H1 (cell line): ENCODE data around the gene GAN. TPM values are rescaled to one million over a fixed set of nuclear protein-coding genes. Genes with fewer than 3 reads are reported as not detected.

Experiments
- CTCF ChIA-PET: fragments of 300-600 bp; sonication (Branson Sonifier 250); formaldehyde crosslinking; loops from one replicate; lab custom pipeline; 2021; ENCODE audit not compliant: partially characterized antibody; lab: Charles Lee
- POLR2A ChIA-PET: fragments of 300-600 bp; sonication (Branson Sonifier 250); formaldehyde crosslinking; loops from one replicate; lab custom pipeline; 2021; ENCODE audit warnings: inconsistent platforms; ENCODE audit not compliant: partially characterized antibody; lab: Charles Lee
- DNase-seq, 2 experiments: peaks; one replicate each; pipeline versions ENCODE4 v3.0.0 to v3.0.0-alpha.2; 2010 to 2022; ENCODE audit warnings: low spot score in 2 of 2, low read depth in 1 of 2, mixed read lengths in 1 of 2
- FAIRE-seq: peaks from 2 replicates; lab custom pipeline; 2011; peaks lifted over from hg19 to GRCh38; lab: Jason Lieb, UNC
- H2AFZ ChIP-seq: 2 replicates; pipeline ENCODE4 v1.8.1; 2012; ENCODE audit warnings: low read length, inconsistent platforms
- H2AK5ac ChIP-seq: 2 replicates; pipeline ENCODE4 v1.6.1; 2013; ENCODE audit warnings: low read depth, low read length
- H2BK120ac ChIP-seq: replicated peaks from 2 replicates; pipeline ENCODE3; 2013; ENCODE audit warnings: low read depth, low read length, inconsistent platforms
- H2BK12ac ChIP-seq: 2 replicates; pipeline ENCODE4 v1.6.1; 2013; ENCODE audit warnings: low read depth, low read length
- H2BK15ac ChIP-seq: 2 replicates; pipeline ENCODE4 v1.6.1; 2013; ENCODE audit warnings: low read length
- H2BK20ac ChIP-seq: 2 replicates; pipeline ENCODE4 v1.6.1; 2013; ENCODE audit warnings: low read length
- H2BK5ac ChIP-seq: 2 replicates; pipeline ENCODE4 v1.6.1; 2013; ENCODE audit warnings: low read depth, low read length
- H3K14ac ChIP-seq: 2 replicates; pipeline ENCODE4 v1.6.1; 2013; ENCODE audit warnings: inconsistent platforms; ENCODE audit not compliant: insufficient read length
- H3K18ac ChIP-seq: 2 replicates; pipeline ENCODE4 v1.6.1; 2013; ENCODE audit warnings: low read length; ENCODE audit errors: extremely low read depth
- H3K23ac ChIP-seq: 2 replicates; pipeline ENCODE4 v1.6.1; 2013; ENCODE audit warnings: inconsistent platforms; ENCODE audit not compliant: insufficient read length
- H3K23me2 ChIP-seq: 2 replicates; pipeline ENCODE4 v1.6.1; 2013; ENCODE audit warnings: low read depth, low read length
- H3K27ac ChIP-seq: 2 replicates; pipeline ENCODE4 v1.6.1; 2011; ENCODE audit warnings: low read depth, low read length, inconsistent platforms
- H3K27me3 ChIP-seq, 4 experiments: replicated peaks in 1 of 4; 1 replicate in 1 of 4; 2 replicates in 3 of 4; pipeline versions ENCODE4 v1.6.1 to v1.8.1; 2011 to 2013; ENCODE audit warnings: low read length in 3 of 4, mild to moderate bottlenecking in 3 of 4, inconsistent platforms in 2 of 4, mixed read lengths in 2 of 4, moderate library complexity in 1 of 4; ENCODE audit not compliant: control insufficient read depth in 3 of 4, insufficient read depth in 3 of 4; ENCODE audit errors: extremely low read depth in 1 of 4
- H3K36me3 ChIP-seq, 4 experiments: 2 replicates each; pipeline versions ENCODE4 v1.6.1 to v1.8.1; 2011 to 2013; ENCODE audit warnings: mild to moderate bottlenecking in 4 of 4, low read length in 3 of 4, moderate library complexity in 2 of 4, control low read depth in 1 of 4, inconsistent platforms in 1 of 4; ENCODE audit not compliant: insufficient read depth in 4 of 4, control insufficient read depth in 2 of 4
- H3K4ac ChIP-seq: replicated peaks from 2 replicates; pipeline ENCODE3; 2013; ENCODE audit warnings: low read length, low read depth, mixed read lengths, inconsistent platforms; ENCODE audit not compliant: insufficient read length
- H3K4me1 ChIP-seq, 4 experiments: replicated peaks in 1 of 4; 1 replicate in 1 of 4; 2 replicates in 3 of 4; pipeline versions ENCODE4 v1.6.1 to v1.8.1; 2011 to 2013; ENCODE audit warnings: low read length in 3 of 4, inconsistent platforms in 2 of 4, mixed read lengths in 1 of 4; ENCODE audit not compliant: insufficient read depth in 4 of 4, control insufficient read depth in 3 of 4
- H3K4me2 ChIP-seq, 2 experiments: 2 replicates each; pipeline versions ENCODE4 v1.6.1 to v1.8.1; 2011 to 2013; ENCODE audit warnings: low read depth in 2 of 2, low read length in 2 of 2, control low read depth in 1 of 2, inconsistent platforms in 1 of 2, mild to moderate bottlenecking in 1 of 2; ENCODE audit not compliant: insufficient read depth in 1 of 2
- H3K4me3 ChIP-seq, 4 experiments: fragments of 200-600, 300-600 bp in 1 of 4; sonication (generic), shearing (Covaris generic), sonication (Bioruptor Twin) in 1 of 4; 2 replicates each; pipeline versions ENCODE4 v1.5.1 to v1.8.1; 2011 to 2016; ENCODE audit warnings: low read length in 4 of 4, low read depth in 3 of 4, control low read depth in 2 of 4, inconsistent platforms in 2 of 4, mild to moderate bottlenecking in 2 of 4, mixed read lengths in 1 of 4, moderate library complexity in 1 of 4; ENCODE audit not compliant: insufficient read depth in 2 of 4; ENCODE audit errors: extremely low read depth in 1 of 4
- H3K56ac ChIP-seq: replicated peaks from 2 replicates; pipeline ENCODE3; 2013; ENCODE audit warnings: low read depth, mild to moderate bottlenecking, mixed read lengths, low read length, inconsistent platforms; ENCODE audit not compliant: insufficient read length
- H3K79me1 ChIP-seq: 2 replicates; pipeline ENCODE4 v1.6.1; 2013; ENCODE audit warnings: low read depth, low read length, control low read depth
- H3K79me2 ChIP-seq, 2 experiments: 2 replicates each; pipeline versions ENCODE4 v1.6.1 to v1.8.1; 2012 to 2013; ENCODE audit warnings: low read length in 2 of 2, mild to moderate bottlenecking in 2 of 2, inconsistent platforms in 1 of 2; ENCODE audit not compliant: insufficient read depth in 2 of 2, control insufficient read depth in 1 of 2
- H3K9ac ChIP-seq, 4 experiments: replicated peaks in 1 of 4; 1 replicate in 1 of 4; 2 replicates in 3 of 4; pipeline versions ENCODE4 v1.6.1 to v1.8.1; 2011 to 2013; ENCODE audit warnings: low read depth in 3 of 4, low read length in 3 of 4, control low read depth in 2 of 4, mild to moderate bottlenecking in 2 of 4, moderate library complexity in 2 of 4, inconsistent platforms in 1 of 4; ENCODE audit errors: extremely low read depth in 1 of 4
- H3K9me3 ChIP-seq, 2 experiments: 2 replicates each; pipeline versions ENCODE4 v1.6.1 to v1.8.1; 2012 to 2013; ENCODE audit warnings: mild to moderate bottlenecking in 2 of 2, moderate library complexity in 2 of 2, control low read depth in 1 of 2, inconsistent platforms in 1 of 2, low read depth in 1 of 2, low read length in 1 of 2, mixed read lengths in 1 of 2; ENCODE audit not compliant: insufficient read depth in 2 of 2
- H4K20me1 ChIP-seq, 2 experiments: replicated peaks in 1 of 2; 2 replicates each; pipeline versions ENCODE3 to v1.8.1; 2011 to 2013; ENCODE audit warnings: inconsistent platforms in 2 of 2, low read length in 2 of 2, mild to moderate bottlenecking in 1 of 2; ENCODE audit not compliant: insufficient read depth in 2 of 2, control insufficient read depth in 1 of 2
- H4K5ac ChIP-seq: 2 replicates; pipeline ENCODE4 v1.6.1; 2013; ENCODE audit warnings: low read length, low read depth, mixed read lengths, inconsistent platforms; ENCODE audit not compliant: insufficient read length
- H4K8ac ChIP-seq: 2 replicates; pipeline ENCODE4 v1.8.0; 2013; ENCODE audit warnings: mild to moderate bottlenecking, moderate library complexity, low read length, inconsistent platforms; ENCODE audit not compliant: insufficient read depth; ENCODE audit errors: extremely low read depth
- H4K91ac ChIP-seq: replicated peaks from 2 replicates; pipeline ENCODE3; 2013; ENCODE audit warnings: low read length, mixed read lengths, inconsistent platforms; ENCODE audit not compliant: insufficient read length
- EP300 ChIP-seq, 2 experiments: IDR thresholded peaks; 1 replicate in 1 of 2; 2 replicates in 1 of 2; pipeline ENCODE4 v1.6.1; 2011 to 2012; ENCODE audit warnings: low read depth in 2 of 2, low read length in 2 of 2, mild to moderate bottlenecking in 2 of 2, borderline replicate concordance in 1 of 2, inconsistent platforms in 1 of 2, moderate library complexity in 1 of 2
- EZH2 ChIP-seq: fragments of 200-600 bp; sonication (generic); IDR thresholded peaks from 2 replicates; pipeline ENCODE4 v1.7.1; 2012; ENCODE audit warnings: low read depth, mild to moderate bottlenecking, moderate library complexity, low read length, inconsistent platforms; ENCODE audit not compliant: severe bottlenecking
- HDAC2 ChIP-seq, 2 experiments: fragments of 300-600 bp in 1 of 2; sonication (generic) in 1 of 2; IDR thresholded peaks; 2 replicates each; pipeline ENCODE4 v1.6.1; 2011 to 2012; ENCODE audit warnings: low read depth in 2 of 2, low read length in 2 of 2, mild to moderate bottlenecking in 2 of 2, moderate library complexity in 2 of 2, borderline replicate concordance in 1 of 2, inconsistent platforms in 1 of 2
- JUND ChIP-seq: IDR thresholded peaks from 2 replicates; pipeline ENCODE4 v1.6.1; 2011; ENCODE audit warnings: mild to moderate bottlenecking, improper control_type of control experiment, low read length
- NANOG ChIP-seq: IDR thresholded peaks from 2 replicates; pipeline ENCODE4 v1.6.1; 2011; ENCODE audit warnings: low read length, low read depth, mild to moderate bottlenecking, inconsistent platforms; ENCODE audit not compliant: insufficient read depth, poor library complexity, severe bottlenecking
- PHF8 ChIP-seq: fragments of 200-600 bp; sonication (generic); conservative IDR thresholded peaks from 2 replicates; pipeline ENCODE4 v1.7.1; 2012; ENCODE audit warnings: low read depth, mild to moderate bottlenecking, inconsistent platforms, low read length, moderate library complexity
- POU5F1 ChIP-seq: IDR thresholded peaks from 2 replicates; pipeline ENCODE4 v1.6.1; 2011; ENCODE audit warnings: low read depth, mild to moderate bottlenecking, low read length, moderate library complexity
- RXRA ChIP-seq: IDR thresholded peaks from 2 replicates; pipeline ENCODE4 v1.6.1; 2011; ENCODE audit warnings: low read depth, mild to moderate bottlenecking, low read length, moderate library complexity; ENCODE audit not compliant: insufficient read depth
- SP1 ChIP-seq: IDR thresholded peaks from 2 replicates; pipeline ENCODE4 v1.6.1; 2011; ENCODE audit warnings: low read depth, low read length
- TEAD4 ChIP-seq: IDR thresholded peaks from 2 replicates; pipeline ENCODE4 v1.6.1; 2012; ENCODE audit warnings: low read depth, low read length, inconsistent platforms, mixed read lengths
- WGBS, 2 experiments: shearing (Covaris generic) in 1 of 2; methylation state at CpG; one replicate each; pipeline versions ENCODE4 v1.1.6 to v1.1.7; 2013 to 2015; ENCODE audit warnings: low lambda C conversion rate in 2 of 2, mixed read lengths in 2 of 2, inconsistent platforms in 1 of 2, low coverage in 1 of 2, missing lambda C conversion rate in 1 of 2; ENCODE audit not compliant: insufficient replicate concordance in 2 of 2, insufficient coverage in 1 of 2, insufficient read length in 1 of 2; ENCODE audit errors: extremely low coverage in 1 of 2, missing lambda C conversion rate in 1 of 2; 5-methylcytosine and 5-hydroxymethylcytosine counted together
- polyA plus RNA-seq, 7 experiments: library from polyadenylated mRNA; depleted of rRNA in 3 of 7; stranded (reverse) in 5 of 7; unstranded in 2 of 7; fragments of >200 nt in 5 of 7; fragments of 200-250 nt in 2 of 7; gene quantifications; 1 replicate in 5 of 7; 2 replicates in 1 of 7; 4 replicates in 1 of 7; pipeline versions ENCODE4 v1.2.1 to v1.2.3, GENCODE V29; 2011 to 2013; ENCODE audit warnings: missing spikeins in 2 of 7, mixed read lengths in 2 of 7
- total RNA-seq: library from RNA; stranded (reverse); fragmentation: NEBNext Ultra II Directional; extraction: Animal tissue kit (Norgen Biotek cat#: 25700); gene quantifications from 2 replicates; pipeline ENCODE4 v1.2.1, GENCODE V29; 2021

The GAN gene
- total and polyA plus RNA-seq, 2 of the 8 experiments (the other 6 are each of a cell fraction or from before 2014, with no cell fraction given), result 4.5 to 23.9 TPM

DNA sequence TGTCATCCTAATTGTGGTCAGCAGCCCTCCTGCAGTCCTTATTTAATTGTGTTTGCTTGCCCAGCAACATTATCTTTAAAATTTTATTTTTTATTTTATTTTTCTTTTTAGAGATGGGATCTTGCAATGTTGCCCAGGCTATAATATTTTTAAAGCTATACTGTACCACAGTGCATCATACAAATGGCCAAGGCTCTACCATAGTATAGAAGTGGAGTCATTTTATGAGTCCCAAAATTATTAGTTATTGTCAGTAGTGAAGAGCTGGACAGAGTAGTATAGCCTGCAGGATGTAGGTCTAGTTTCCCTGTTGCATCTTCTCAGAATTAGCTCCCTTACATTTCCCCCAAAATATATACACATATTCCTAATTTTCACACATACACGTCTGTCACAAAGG is 44.1 kb downstream of the GAN start:
- DNase-seq, result no peak
- H4K20me1 ChIP-seq, result peaks cover 1% of the 10 kb centered on the region in 2 experiments
- no peaks in the 10 kb centered on the region for H3K27me3 ChIP-seq
- no peaks in the 10 kb centered on the region for H3K4me1 ChIP-seq
- no peak overlapping the region for H3K56ac ChIP-seq
- H4K8ac ChIP-seq, result no peak overlapping the region
- no peaks in the 10 kb centered on the region; the same call in 1 of the 2 replicates for H3K23me2 ChIP-seq
- H3K4me2 ChIP-seq, result no peak overlapping the region
- no peaks in the 10 kb centered on the region for H3K79me1 ChIP-seq
- H2BK15ac ChIP-seq, result no peak overlapping the region
- no peak overlapping the region for H2BK20ac ChIP-seq
- H3K9ac ChIP-seq, result no peak overlapping the region
- H2BK12ac ChIP-seq, result no peak overlapping the region
- no peak overlapping the region for H2AK5ac ChIP-seq
- H3K9me3 ChIP-seq, result no peaks in the 10 kb centered on the region
- H3K23ac ChIP-seq, result no peak overlapping the region
- H2BK5ac ChIP-seq, result no peak overlapping the region
- peaks cover 3 to 45% (median 29%) of the 10 kb centered on the region in 4 experiments; a peak in 7 of 8 replicates for H3K36me3 ChIP-seq
- H3K4me3 ChIP-seq, result no peak overlapping the region
- H4K5ac ChIP-seq, result no peak overlapping the region
- ChIA-PET POLR2A (no interaction called here), CTCF (interaction anchor here (0.6 to 1.9 kb wide), 4 partner anchors 9 to 364 kb away, joined by 3 to 7 read pairs (median 4); no protein-coding TSS in a partner anchor)
- no peak overlapping the region for H3K4ac ChIP-seq
- no peak overlapping the region for H2BK120ac ChIP-seq
- no peaks in the 10 kb centered on the region for H3K79me2 ChIP-seq
- H3K14ac ChIP-seq, result no peak overlapping the region
- H3K18ac ChIP-seq, result no peak overlapping the region
- no peak overlapping the region for H4K91ac ChIP-seq
- H2AFZ ChIP-seq, result no peak overlapping the region
- no peak overlapping the region for H3K27ac ChIP-seq
- no peak for FAIRE-seq
- WGBS, 2 experiments, result 89% methylated on average over 1 of the region's 1 CpG; no CpG with 5 or more reads in 1 of the 2 experiments
- TF ChIP-seq EZH2 (no peak), RXRA (no peak), JUND (no peak), TEAD4 (no peak), EP300 (IDR thresholded peaks at IDR 0.05; ENCODE audit: borderline replicate concordance in 1 of 2, low read depth in 2 of 2, low read length in 2 of 2) (no peak), PHF8 (no peak), SP1 (no peak), HDAC2 (IDR thresholded peaks at IDR 0.05; ENCODE audit: borderline replicate concordance in 1 of 2, low read depth in 2 of 2, low read length in 2 of 2) (no peak), POU5F1 (no peak), NANOG (no peak)
